ENCODE measurements around the gene CREBBP. TPM values are rescaled to one million over a fixed set of nuclear protein-coding genes. Genes with fewer than 3 reads are reported as not detected.

Gene CREBBP
- total RNA-seq, 1 experiment from 2014 or later: 79.1 TPM

- H3K4me3 Mint-ChIP-seq: no peak overlapping the region
- peaks cover 5% of the 10 kb centered on the region for H4K20me1 ChIP-seq (ENCODE audit: control insufficient read depth, insufficient read depth, insufficient read length)
- H3K4me1 ChIP-seq (ENCODE audit: insufficient read depth, low read length): peaks cover 7% of the 10 kb centered on the region
These were observed 8.2 kb downstream of the CREBBP start for GRCh38 chr16:3872216-3872895.

More at GRCh38 chr16:3872216-3872895, 8.2 kb downstream of the CREBBP start:
- Mint-ChIP-seq H3K4me1 (peaks cover 52 to 70% of the 10 kb centered on the region in 2 experiments), H3K27ac (peak overlapping the region in 1 of 3 experiments; percentile 55; a peak in 2 of 7 replicates), H3K36me3 (ENCODE audit: insufficient read depth in 1 of 3, low read depth in 3 of 3) (peaks cover 0 to 11% (median under 1%) of the 10 kb centered on the region in 3 experiments; a peak in 5 of 7 replicates), H3K27me3 (ENCODE audit: low read depth) (no peaks in the 10 kb centered on the region), H3K9me3 (no peaks in the 10 kb centered on the region)
- Histone ChIP-seq H2BK15ac (ENCODE audit: low read depth, low read length) (no peak overlapping the region), H2BK12ac (ENCODE audit: insufficient read length, low read depth, low read length) (no peak overlapping the region), H3K4ac (ENCODE audit: low read depth, low read length) (no peak overlapping the region), H3K9me3 (ENCODE audit: control insufficient read depth, low read depth, low read length) (no peaks in the 10 kb centered on the region), H4K8ac (replicated peaks; ENCODE audit: insufficient read length, low read depth, low read length) (no peak overlapping the region), H4K5ac (ENCODE audit: insufficient read length, low read depth, low read length) (no peak overlapping the region), H3K14ac (ENCODE audit: insufficient read depth, low read length) (no peak overlapping the region), H3K56ac (ENCODE audit: insufficient read length, low read depth, low read length) (no peak overlapping the region), H3T11ph (ENCODE audit: low read length) (no peak overlapping the region), H2BK120ac (ENCODE audit: low read depth, low read length, poor library complexity, severe bottlenecking) (no peak overlapping the region), H2BK20ac (ENCODE audit: low read depth, low read length, poor library complexity, severe bottlenecking) (no peak overlapping the region), H3K27me3 (ENCODE audit: insufficient read depth, low read length) (no peaks in the 10 kb centered on the region), H3K23me2 (ENCODE audit: insufficient read length, low read depth, low read length, poor library complexity, severe bottlenecking) (no peaks in the 10 kb centered on the region), H4K91ac (ENCODE audit: insufficient read length, low read depth, low read length) (no peak overlapping the region), H3K4me2 (ENCODE audit: insufficient read depth, insufficient read length, low read length) (no peak overlapping the region), H2AFZ (ENCODE audit: low read length) (no peak overlapping the region), H2AK5ac (ENCODE audit: insufficient read length, low read length) (no peak overlapping the region), H2BK5ac (ENCODE audit: insufficient read length, low read length) (no peak overlapping the region), H3K79me2 (ENCODE audit: insufficient read depth, low read length) (peaks cover 63% of the 10 kb centered on the region), H3K27ac (ENCODE audit: insufficient read length, low read depth, low read length) (no peak overlapping the region), H3K18ac (ENCODE audit: insufficient read length, low read depth, low read length) (no peak overlapping the region), H3K23ac (ENCODE audit: insufficient read length, low read depth, low read length) (no peak overlapping the region), H3K9ac (ENCODE audit: extremely low read depth, insufficient read length, low read length) (no peak overlapping the region), H3K79me1 (ENCODE audit: insufficient read depth, low read depth, low read length, poor library complexity, severe bottlenecking) (peaks cover 14% of the 10 kb centered on the region)
- DNase-seq: no peak
- no CpG with 5 or more reads among the region's 12 CpGs for WGBS (ENCODE audit: extremely low coverage, insufficient read length, low lambda C conversion rate)
- TF ChIP-seq CTCF (conservative IDR thresholded peaks at IDR 0.05): no peak

All from H9 (cell line).